Activated gamma-delta T cell (primary cell): ENCODE measurements around the gene KCTD10.
"Not testable (repeated sequence)": the region's sequence is repeated elsewhere in the genome, so short reads cannot be mapped to it uniquely, and the experiment has no call there.

ENCODE experiments used
- DNase-seq: peaks from one replicate; lab custom pipeline; 2025; lab: John Stamatoyannopoulos, UW

The KCTD10 gene

GRCh38 chr12:109473526-109474270, 3.4 kb downstream of the KCTD10 start:
- DNase-seq, result not testable (repeated sequence)

- no peak for DNase-seq
These were observed 4.1 kb downstream of the KCTD10 start for GRCh38 chr12:109473006-109473405.

GRCh38 chr12:109469517-109469916, 7.6 kb downstream of the KCTD10 start:
- no peak for DNase-seq

GRCh38 chr12:109467978-109468676, 9.0 kb downstream of the KCTD10 start:
- no peak for DNase-seq

GRCh38 chr12:109466821-109467220, 10.3 kb downstream of the KCTD10 start:
- DNase-seq, result no peak

GRCh38 chr12:109466305-109466704, 10.8 kb downstream of the KCTD10 start:
- DNase-seq, result no peak

GRCh38 chr12:109464642-109465351, 12.3 kb downstream of the KCTD10 start:
- no peak for DNase-seq

GRCh38 chr12:109463756-109464155, 13.3 kb downstream of the KCTD10 start:
- DNase-seq, result no peak

GRCh38 chr12:109462868-109463692, 14.0 kb downstream of the KCTD10 start:
- no peak for DNase-seq

GRCh38 chr12:109461846-109462756, 15.0 kb downstream of the KCTD10 start:
- no peak for DNase-seq

- no peak for DNase-seq
These were observed 15.9 kb downstream of the KCTD10 start for GRCh38 chr12:109461049-109461845.

- DNase-seq, result no peak
These were observed 16.6 kb downstream of the KCTD10 start for GRCh38 chr12:109460538-109460937.

- no peak for DNase-seq
These were observed 17.9 kb downstream of the KCTD10 start for GRCh38 chr12:109459247-109459646.

GRCh38 chr12:109458771-109459208, 18.3 kb downstream of the KCTD10 start:
- DNase-seq, result no peak

GRCh38 chr12:109458086-109458485, 19.0 kb downstream of the KCTD10 start:
- DNase-seq, result no peak

GRCh38 chr12:109455706-109456105, 21.4 kb downstream of the KCTD10 start:
- DNase-seq, result no peak

GRCh38 chr12:109452489-109452888, 24.6 kb downstream of the KCTD10 start:
- DNase-seq, result no peak

GRCh38 chr12:109451400-109451799, 25.7 kb downstream of the KCTD10 start:
- no peak for DNase-seq

- no peak for DNase-seq
These were observed 26.1 kb downstream of the KCTD10 start for GRCh38 chr12:109450980-109451379.
